Left ventricle myocardium superior (tissue), 1 donor: Measurements from ENCODE around the gene CCSER2. TPM values are rescaled to one million over a fixed set of nuclear protein-coding genes. Genes with fewer than 3 reads are reported as not detected.
"Not testable (repeated sequence)": the region's sequence is repeated elsewhere in the genome, so short reads cannot be mapped to it uniquely, and the experiment has no call there.

Experiments
- ATAC-seq: fragments of 200-7000 bp; cut with Tn5 transposase; one replicate; pipeline ENCODE4 v1.9.1; 2020; ENCODE audit warnings: mild to moderate bottlenecking, moderate library complexity
- DNase-seq: peaks from one replicate; pipeline ENCODE4 v3.0.0-alpha.2; 2020
- intact Hi-C: fragments of 100-400 bp; cut with micrococcal nuclease; formaldehyde crosslinking; loops from one replicate; pipeline ENCODE4 v1.11.0; 2022
- total RNA-seq: library from RNA; stranded (reverse); fragmentation: NEBNext Ultra II Directional; extraction: Animal tissue kit (Norgen Biotek cat#: 25700); gene quantifications from one replicate; pipeline ENCODE4 v1.2.1, GENCODE V29; 2021
- donor health status: DM: no; HTN: yes; CAD: no; lungs with severe emphysema.

CCSER2 gene
- total RNA-seq, 1 donor from 2014 or later: 163 TPM

GRCh38 chr10:84373000-84373399 is 44.6 kb downstream of the CCSER2 start:
- ATAC-seq (no peak), DNase-seq (no peak)
- intact Hi-C loops: no loop called here

GRCh38 chr10:84374455-84374854 is 46.1 kb downstream of the CCSER2 start:
- ATAC-seq: no peak
- intact Hi-C loops: loop anchor here (2.0 kb wide), 1 partner anchor 162 kb away; no protein-coding TSS in a partner anchor
- DNase-seq: no peak

GRCh38 chr10:84375011-84375410 is 46.6 kb downstream of the CCSER2 start:
- peak; percentile 38 for ATAC-seq
- intact Hi-C loops: loop anchor here (2.0 kb wide), 1 partner anchor 162 kb away; no protein-coding TSS in a partner anchor
- DNase-seq: no peak

- DNase-seq (no peak), ATAC-seq (no peak)
- intact Hi-C loops: loop anchor here (2.0 kb wide), 1 partner anchor 161 kb away; no protein-coding TSS in a partner anchor
Observed at GRCh38 chr10:84375881-84376280, 47.5 kb downstream of the CCSER2 start.

GRCh38 chr10:84388148-84388547 is 59.8 kb downstream of the CCSER2 start:
- no peak for ATAC-seq
- intact Hi-C loops: no loop called here
- DNase-seq: no peak

GRCh38 chr10:84390364-84390763 is 62.0 kb downstream of the CCSER2 start:
- ATAC-seq (no peak), DNase-seq (no peak)
- intact Hi-C loops: no loop called here

- ATAC-seq: no peak
- no peak for DNase-seq
- intact Hi-C loops: no loop called here
Observed at GRCh38 chr10:84391326-84391725, 62.9 kb downstream of the CCSER2 start.

- intact Hi-C loops: no loop called here
- no peak for ATAC-seq
- no peak for DNase-seq
Observed at GRCh38 chr10:84392181-84392580, 63.8 kb downstream of the CCSER2 start.

GRCh38 chr10:84395581-84395980 is 67.2 kb downstream of the CCSER2 start:
- no peak for DNase-seq
- no peak for ATAC-seq
- intact Hi-C loops: no loop called here

- DNase-seq: no peak
- intact Hi-C loops: no loop called here
- ATAC-seq: no peak
Observed at GRCh38 chr10:84397735-84398144, 69.4 kb downstream of the CCSER2 start.

- DNase-seq: no peak
- intact Hi-C loops: no loop called here
- ATAC-seq: no peak
Observed at GRCh38 chr10:84398696-84399095, 70.3 kb downstream of the CCSER2 start.

- intact Hi-C loops: no loop called here
- ATAC-seq: peak; percentile 48
- DNase-seq: no peak
Observed at GRCh38 chr10:84401854-84402611, 73.6 kb downstream of the CCSER2 start.

- intact Hi-C loops: no loop called here
- DNase-seq (no peak), ATAC-seq (no peak)
Observed at GRCh38 chr10:84404783-84405182, 76.4 kb downstream of the CCSER2 start.

GRCh38 chr10:84405662-84406061 is 77.3 kb downstream of the CCSER2 start:
- ATAC-seq (no peak), DNase-seq (no peak)
- intact Hi-C loops: no loop called here

- DNase-seq (no peak), ATAC-seq (no peak)
- intact Hi-C loops: no loop called here
Observed at GRCh38 chr10:84406561-84406960, 78.2 kb downstream of the CCSER2 start.

GRCh38 chr10:84407388-84408049 is 79.1 kb downstream of the CCSER2 start:
- DNase-seq: no peak
- ATAC-seq: no peak
- intact Hi-C loops: no loop called here

GRCh38 chr10:84412482-84412881 is 84.1 kb downstream of the CCSER2 start:
- intact Hi-C loops: no loop called here

GRCh38 chr10:84414110-84414509 is 85.7 kb downstream of the CCSER2 start:
- DNase-seq, intact Hi-C loops: not testable (repeated sequence)
- peak; percentile 38 for ATAC-seq

More at GRCh38 chr10:84412482-84412881, 84.1 kb downstream of the CCSER2 start:
- DNase-seq (no peak), ATAC-seq (no peak)

- intact Hi-C loops: no loop called here
- DNase-seq (no peak), ATAC-seq (peak; percentile 36)
Observed at GRCh38 chr10:84415539-84416244, 87.3 kb downstream of the CCSER2 start.

- intact Hi-C loops: no loop called here
- ATAC-seq: no peak
- DNase-seq: no peak
Observed at GRCh38 chr10:84416245-84416555, 87.8 kb downstream of the CCSER2 start.
